Ectodermal cell (in vitro differentiated cells): ENCODE results near the gene SUPT20HL2.
"Not testable (repeated sequence)": the region's sequence is repeated elsewhere in the genome, so short reads cannot be mapped to it uniquely, and the experiment has no call there.

ENCODE experiments used
- H3K27ac ChIP-seq: 2 replicates; pipeline ENCODE4 v1.7.0; 2013; ENCODE audit warnings: mild to moderate bottlenecking, low read depth, low read length; ENCODE audit not compliant: insufficient read depth, poor library complexity, severe bottlenecking
- H3K27me3 ChIP-seq: 2 replicates; pipeline ENCODE4 v1.7.0; 2013; ENCODE audit warnings: mild to moderate bottlenecking, low read length; ENCODE audit not compliant: insufficient read depth, control insufficient read depth, poor library complexity, severe bottlenecking
- H3K36me3 ChIP-seq: one replicate; pipeline ENCODE4 v1.7.0; 2013; ENCODE audit warnings: low read length; ENCODE audit not compliant: control insufficient read depth, insufficient read depth
- H3K4me1 ChIP-seq: one replicate; pipeline ENCODE4 v1.7.0; 2013; ENCODE audit warnings: low read length; ENCODE audit not compliant: control insufficient read depth, insufficient read depth
- H3K4me3 ChIP-seq: 2 replicates; pipeline ENCODE4 v1.7.0; 2013; ENCODE audit warnings: low read depth, low read length, control low read depth; ENCODE audit not compliant: insufficient read depth
- H3K9me3 ChIP-seq: 2 replicates; pipeline ENCODE4 v1.7.0; 2013; ENCODE audit warnings: mild to moderate bottlenecking, low read length, moderate library complexity; ENCODE audit not compliant: control insufficient read depth
- WGBS, 2 experiments: methylation state at CpG; one replicate each; pipeline ENCODE4 v1.1.7; 2013; ENCODE audit warnings: missing lambda C conversion rate in 2 of 2; 5-methylcytosine and 5-hydroxymethylcytosine counted together

Gene SUPT20HL2

GRCh38 chrX:24311507-24312248 is 2.2 kb downstream of the SUPT20HL2 start:
- not testable (repeated sequence) for H3K27me3 ChIP-seq, H3K4me1 ChIP-seq, H3K27ac ChIP-seq, H3K4me3 ChIP-seq, H3K9me3 ChIP-seq, H3K36me3 ChIP-seq
- WGBS, 2 experiments: 66 to 78% methylated on average over 20 to 21 of the region's 22 CpGs

GRCh38 chrX:24310916-24311315 is 3.0 kb downstream of the SUPT20HL2 start:
- H3K36me3 ChIP-seq, H3K4me3 ChIP-seq, H3K27me3 ChIP-seq, H3K4me1 ChIP-seq, H3K27ac ChIP-seq, H3K9me3 ChIP-seq: not testable (repeated sequence)
- 61% methylated on average over 3 of the region's 3 CpGs for WGBS, 2 experiments

GRCh38 chrX:24309580-24310374 is 4.1 kb downstream of the SUPT20HL2 start:
- WGBS, 2 experiments: 89% methylated on average over 3 of the region's 6 CpGs; no CpG with 5 or more reads in 1 of the 2 experiments
- H3K4me1 ChIP-seq, H3K9me3 ChIP-seq, H3K27ac ChIP-seq, H3K36me3 ChIP-seq, H3K4me3 ChIP-seq, H3K27me3 ChIP-seq: not testable (repeated sequence)

- H3K27ac ChIP-seq, H3K36me3 ChIP-seq, H3K27me3 ChIP-seq, H3K9me3 ChIP-seq, H3K4me1 ChIP-seq, H3K4me3 ChIP-seq: not testable (repeated sequence)
- WGBS, 2 experiments: 94% methylated on average over 2 of the region's 4 CpGs; no CpG with 5 or more reads in 1 of the 2 experiments
These were observed 5.1 kb downstream of the SUPT20HL2 start for GRCh38 chrX:24308803-24309202.

GRCh38 chrX:24306440-24306839 is 7.4 kb downstream of the SUPT20HL2 start:
- no peaks in the 10 kb centered on the region for H3K27me3 ChIP-seq
- no peaks in the 10 kb centered on the region for H3K4me1 ChIP-seq
- no peak overlapping the region for H3K27ac ChIP-seq
- 50 to 66% methylated on average over 6 of the region's 6 CpGs for WGBS, 2 experiments
- H3K36me3 ChIP-seq: no peaks in the 10 kb centered on the region
- H3K4me3 ChIP-seq: no peak overlapping the region
- H3K9me3 ChIP-seq: no peaks in the 10 kb centered on the region

GRCh38 chrX:24305905-24306304 is 8.0 kb downstream of the SUPT20HL2 start:
- H3K36me3 ChIP-seq: no peaks in the 10 kb centered on the region
- 77 to 78% methylated on average over 2 to 4 of the region's 7 CpGs for WGBS, 2 experiments
- H3K4me3 ChIP-seq: no peak overlapping the region
- no peak overlapping the region for H3K27ac ChIP-seq
- no peaks in the 10 kb centered on the region for H3K9me3 ChIP-seq
- no peaks in the 10 kb centered on the region for H3K27me3 ChIP-seq
- H3K4me1 ChIP-seq: no peaks in the 10 kb centered on the region

GRCh38 chrX:24301806-24302205 is 12.1 kb downstream of the SUPT20HL2 start:
- Histone ChIP-seq H3K27ac (no peak overlapping the region), H3K27me3 (no peaks in the 10 kb centered on the region), H3K9me3 (no peaks in the 10 kb centered on the region), H3K4me1 (no peaks in the 10 kb centered on the region), H3K4me3 (no peak overlapping the region), H3K36me3 (no peaks in the 10 kb centered on the region)
- 87 to 92% methylated on average over 2 of the region's 2 CpGs for WGBS, 2 experiments

- WGBS, 2 experiments: 92 to 95% methylated on average over 1 of the region's 1 CpG
- Histone ChIP-seq H3K27me3 (no peaks in the 10 kb centered on the region), H3K4me3 (no peak overlapping the region), H3K36me3 (no peaks in the 10 kb centered on the region), H3K27ac (no peak overlapping the region), H3K4me1 (no peaks in the 10 kb centered on the region), H3K9me3 (no peaks in the 10 kb centered on the region)
These were observed 12.8 kb downstream of the SUPT20HL2 start for GRCh38 chrX:24301060-24301459.

GRCh38 chrX:24298191-24298590 is 15.7 kb downstream of the SUPT20HL2 start:
- Histone ChIP-seq H3K27me3 (no peaks in the 10 kb centered on the region), H3K36me3 (no peaks in the 10 kb centered on the region), H3K9me3 (no peaks in the 10 kb centered on the region), H3K27ac (no peak overlapping the region), H3K4me1 (no peaks in the 10 kb centered on the region), H3K4me3 (no peak overlapping the region)
- WGBS, 2 experiments: 55 to 58% methylated on average over 3 of the region's 3 CpGs

- Histone ChIP-seq H3K4me3 (no peak overlapping the region), H3K27me3 (no peaks in the 10 kb centered on the region), H3K4me1 (no peaks in the 10 kb centered on the region), H3K27ac (no peak overlapping the region), H3K9me3 (no peaks in the 10 kb centered on the region), H3K36me3 (no peaks in the 10 kb centered on the region)
- WGBS, 2 experiments: 59 to 65% methylated on average over 10 to 13 of the region's 13 CpGs
These were observed 19.2 kb downstream of the SUPT20HL2 start for GRCh38 chrX:24294619-24295018.
